GM12892 (cell line): ENCODE results near the gene TMEM42.

Experiments
- POLR2A ChIP-seq: IDR thresholded peaks from 2 replicates; pipeline ENCODE4 v1.6.1; 2011; ENCODE audit warnings: low read depth, low read length, control low read depth
- POLR2AphosphoS5 ChIP-seq: IDR thresholded peaks from 2 replicates; pipeline ENCODE4 v1.6.1; 2011; ENCODE audit warnings: low read depth, low read length, control low read depth
- TAF1 ChIP-seq: IDR thresholded peaks from 2 replicates; pipeline ENCODE4 v1.6.1; 2011; ENCODE audit warnings: low read depth, mild to moderate bottlenecking, control low read depth, low read length, borderline replicate concordance

GRCh38 chr3:44835684-44836083, 26.0 kb upstream of the TMEM42 start:
- TF ChIP-seq TAF1 (no peak), POLR2A (no peak), POLR2AphosphoS5 (no peak)
